HG03095 (cell line): ENCODE data around the gene EHF.

Source experiments
- ATAC-seq: cut with Tn5 transposase; IDR thresholded peaks from one replicate; pipeline ENCODE4 v1.9.1; 2021; ENCODE audit warnings: moderate library complexity; ENCODE audit not compliant: unreplicated experiment

The EHF gene

GRCh38 chr11:34643311-34643710, 22.4 kb downstream of the EHF start:
- no peak for ATAC-seq

GRCh38 chr11:34643846-34644245, 23.0 kb downstream of the EHF start:
- ATAC-seq = no peak

DNA sequence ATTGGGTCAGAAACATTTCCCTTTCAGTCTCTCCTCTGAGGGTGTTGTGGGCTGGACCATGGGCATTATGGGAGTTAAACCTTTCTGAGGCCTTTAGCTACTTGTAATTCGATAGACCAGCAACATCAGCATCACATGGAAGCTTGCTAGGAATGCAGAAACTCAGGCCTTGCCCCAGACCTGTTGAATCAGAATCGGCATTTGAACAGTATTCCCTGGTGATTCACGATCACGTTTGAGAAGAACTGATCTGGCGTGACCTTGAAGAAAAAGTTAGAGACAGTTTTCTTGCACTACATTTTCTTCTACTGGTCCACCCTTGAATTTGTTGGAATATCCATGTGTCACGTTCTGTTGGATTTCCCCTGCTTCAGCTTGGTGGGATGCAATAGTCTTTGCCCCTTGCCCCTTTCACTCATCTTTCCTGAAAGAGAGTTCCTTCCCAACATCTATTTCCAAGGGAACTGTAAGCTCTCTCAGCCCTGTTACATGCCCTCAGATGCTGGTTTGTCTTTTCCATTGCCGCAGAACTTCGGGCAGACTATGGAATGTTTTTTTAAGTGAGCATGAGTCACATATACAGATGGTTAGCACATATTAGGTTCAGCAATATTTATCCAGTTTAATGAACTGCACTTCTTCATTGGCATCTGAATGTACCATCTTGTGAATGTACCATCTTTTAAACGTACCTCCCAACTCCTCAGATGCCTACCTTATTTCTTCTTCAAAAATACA, 23.9 kb downstream of the EHF start:
- no peak for ATAC-seq

GRCh38 chr11:34646431-34646830, 25.5 kb downstream of the EHF start:
- ATAC-seq = no peak

DNA sequence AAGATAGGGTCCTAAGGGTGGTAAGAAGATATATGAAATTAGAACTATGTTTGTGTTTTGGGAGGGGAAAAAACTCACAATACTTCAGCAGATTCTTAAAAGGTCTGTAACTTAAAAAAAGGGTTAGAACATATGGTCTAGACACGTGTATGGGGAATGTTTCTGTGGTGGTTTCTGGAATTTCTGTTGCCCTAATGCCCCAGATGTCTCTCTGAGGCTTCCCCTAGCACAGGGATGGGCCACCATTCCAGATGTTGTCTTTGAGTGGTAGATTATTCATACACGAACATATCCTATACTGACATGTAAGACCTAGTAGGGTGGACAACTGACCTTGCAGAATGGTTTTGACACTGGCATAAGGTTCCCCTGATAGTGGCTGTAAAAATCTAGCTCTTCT, 26.2 kb downstream of the EHF start:
- no peak for ATAC-seq

DNA sequence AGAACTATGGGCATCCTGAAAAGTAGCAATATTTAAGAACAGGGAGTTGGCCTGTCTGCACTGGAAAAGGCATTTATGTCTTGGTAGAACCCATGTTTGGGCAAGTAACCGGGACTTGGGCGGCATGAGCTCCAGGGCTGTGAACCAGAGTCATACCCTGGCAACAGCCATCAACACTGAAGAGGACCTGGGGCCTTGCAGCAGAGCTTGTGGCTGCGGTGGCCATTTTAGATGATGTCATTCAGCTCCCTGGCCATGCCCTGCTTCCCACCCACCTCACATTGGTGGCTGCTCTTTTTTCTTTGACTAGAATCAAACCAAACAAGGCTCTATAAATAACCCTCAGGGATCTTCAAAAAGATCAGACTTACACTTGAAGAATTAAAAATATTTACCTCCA, 26.6 kb downstream of the EHF start:
- ATAC-seq = no peak

GRCh38 chr11:34648036-34648435, 27.1 kb downstream of the EHF start:
- ATAC-seq = no peak

GRCh38 chr11:34649597-34649996, 28.7 kb downstream of the EHF start:
- no peak for ATAC-seq

DNA sequence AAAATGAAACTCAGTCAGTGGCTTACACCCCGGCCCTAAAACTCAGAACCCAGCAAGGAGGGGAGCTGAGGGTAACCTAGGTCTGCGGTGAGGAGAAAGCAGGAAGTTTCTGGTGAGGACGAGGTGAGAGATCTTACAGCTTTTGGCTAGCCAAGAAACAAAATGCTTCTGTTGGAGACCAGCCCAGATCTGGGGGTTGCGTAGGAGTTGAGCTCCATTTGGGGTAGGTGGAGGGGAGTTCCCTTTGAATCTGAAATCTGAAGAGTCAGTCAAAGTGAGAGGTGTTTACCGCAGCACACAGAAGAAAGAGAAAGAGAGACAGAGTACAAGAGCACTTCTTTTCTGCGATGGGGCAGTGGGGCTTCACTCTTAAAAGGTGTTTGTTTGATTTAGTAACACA, 29.6 kb downstream of the EHF start:
- ATAC-seq = peak; percentile 92

- no peak for ATAC-seq
Observed at GRCh38 chr11:34651551-34651950, 30.7 kb downstream of the EHF start.

- no peak for ATAC-seq
Observed at GRCh38 chr11:34652191-34652973, 31.5 kb downstream of the EHF start.

DNA sequence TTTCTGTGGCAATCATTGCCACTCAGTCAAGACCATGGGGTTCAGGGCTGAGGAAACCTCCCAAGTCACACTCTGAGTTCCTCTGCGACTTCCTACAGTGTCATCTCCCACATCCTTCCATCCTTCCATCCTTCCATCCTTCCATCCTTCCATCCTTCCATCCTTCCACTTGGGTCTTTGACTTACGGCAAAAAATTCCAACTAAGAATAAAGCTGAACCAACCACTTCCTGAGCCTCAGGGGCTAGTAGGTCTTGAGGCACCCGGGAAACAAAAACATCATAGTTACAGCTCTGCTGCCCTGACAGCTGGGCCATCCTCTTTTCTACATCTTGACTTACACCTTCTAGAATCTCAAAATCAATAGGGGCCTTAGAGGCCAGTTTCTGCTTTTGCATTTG, 32.1 kb downstream of the EHF start:
- ATAC-seq = no peak

- no peak for ATAC-seq
Observed at GRCh38 chr11:34653851-34654482, 33.1 kb downstream of the EHF start.

- no peak for ATAC-seq
Observed at GRCh38 chr11:34654483-34655334, 33.8 kb downstream of the EHF start.

GRCh38 chr11:34655335-34656008, 34.6 kb downstream of the EHF start:
- no peak for ATAC-seq

- ATAC-seq = no peak
Observed at GRCh38 chr11:34656062-34656720, 35.3 kb downstream of the EHF start.

GRCh38 chr11:34658071-34659015, 37.5 kb downstream of the EHF start:
- ATAC-seq = no peak

GRCh38 chr11:34659096-34659733, 38.3 kb downstream of the EHF start:
- ATAC-seq = no peak
